ENCODE data around the gene PRPF4. TPM values are rescaled to one million over a fixed set of nuclear protein-coding genes. Genes with fewer than 3 reads are reported as not detected.

PRPF4 gene
- total RNA-seq, 2 experiments from 2014 or later, result 23.4 to 25.5 TPM

- ChIA-PET POLR2A (no interaction called here), CTCF (interaction anchor here (2.1 kb wide), 1 partner anchor 120 kb away, joined by 5 read pairs; the partner anchor contains the start of gene ALAD)
- Mint-ChIP-seq H3K9me3 (no peaks in the 10 kb centered on the region), H3K27me3 (no peaks in the 10 kb centered on the region), H3K36me3 (ENCODE audit: low read depth) (peaks cover 79% of the 10 kb centered on the region), H3K4me1 (ENCODE audit: low read depth) (peaks cover 22% of the 10 kb centered on the region), H3K27ac (peak overlapping the region; percentile 42), H3K4me3 (no peak overlapping the region)
- Histone ChIP-seq H3K9me3 (ENCODE audit: control insufficient read depth in 1 of 2, insufficient read depth in 1 of 2, low read length in 2 of 2) (no peaks in the 10 kb centered on the region), H3K27me3 (ENCODE audit: control insufficient read depth in 1 of 2, insufficient read depth in 2 of 2, low read length in 2 of 2) (no peaks in the 10 kb centered on the region), H3K36me3 (ENCODE audit: insufficient read depth, low read length) (peaks cover 86% of the 10 kb centered on the region), H3K27ac (ENCODE audit: low read depth in 1 of 2, low read length in 2 of 2) (no peak overlapping the region), H3K4me1 (ENCODE audit: insufficient read depth, low read length) (peaks cover 3% of the 10 kb centered on the region), H3K4me3 (ENCODE audit: low read length) (no peak overlapping the region)
- ATAC-seq (ENCODE audit: poor library complexity), result no peak
- intact Hi-C loops (cut with DNase I, micrococcal nuclease), result no loop called here
- TF ChIP-seq CTCF (IDR thresholded peaks at IDR 0.05), result no peak
- DNase-seq, result no peak
Measured at GRCh38 chr9:113281356-113281755, 5.9 kb downstream of the PRPF4 start.

GRCh38 chr9:113289091-113289490 lies 13.6 kb downstream of the PRPF4 start:
- no peaks in the 10 kb centered on the region for H3K4me1 Mint-ChIP-seq (ENCODE audit: low read depth)
- H3K4me3 Mint-ChIP-seq, result no peak overlapping the region
- DNase-seq (no peak), ATAC-seq (ENCODE audit: poor library complexity) (no peak)
- TF ChIP-seq CTCF (IDR thresholded peaks at IDR 0.05), result no peak
- CTCF ChIA-PET, result no interaction called here
- no peaks in the 10 kb centered on the region for H3K9me3 Mint-ChIP-seq
- intact Hi-C loops (cut with DNase I, micrococcal nuclease), result no loop called here
- Histone ChIP-seq H3K4me1 (ENCODE audit: insufficient read depth, low read length) (no peaks in the 10 kb centered on the region), H3K27ac (ENCODE audit: low read depth in 1 of 2, low read length in 2 of 2) (no peak overlapping the region), H3K4me3 (ENCODE audit: low read length) (no peak overlapping the region), H3K27me3 (ENCODE audit: control insufficient read depth in 1 of 2, insufficient read depth in 2 of 2, low read length in 2 of 2) (no peaks in the 10 kb centered on the region), H3K36me3 (ENCODE audit: insufficient read depth, low read length) (peaks cover 87% of the 10 kb centered on the region), H3K9me3 (ENCODE audit: control insufficient read depth in 1 of 2, insufficient read depth in 1 of 2, low read length in 2 of 2) (no peaks in the 10 kb centered on the region)
- H3K36me3 Mint-ChIP-seq (ENCODE audit: low read depth), result peaks cover 89% of the 10 kb centered on the region
- no peak overlapping the region for H3K27ac Mint-ChIP-seq
- H3K27me3 Mint-ChIP-seq, result no peaks in the 10 kb centered on the region
- POLR2A ChIA-PET, result no interaction called here

GRCh38 chr9:113290052-113290607 lies 14.7 kb downstream of the PRPF4 start:
- CTCF ChIA-PET, result no interaction called here
- H3K27ac Mint-ChIP-seq, result no peak overlapping the region

More at GRCh38 chr9:113290052-113290607, 14.7 kb downstream of the PRPF4 start:
- Mint-ChIP-seq H3K36me3 (ENCODE audit: low read depth) (peaks cover 80% of the 10 kb centered on the region), H3K4me1 (ENCODE audit: low read depth) (no peaks in the 10 kb centered on the region), H3K9me3 (no peaks in the 10 kb centered on the region), H3K27me3 (no peaks in the 10 kb centered on the region), H3K4me3 (no peak overlapping the region)
- intact Hi-C loops (cut with DNase I, micrococcal nuclease), result no loop called here
- Histone ChIP-seq H3K4me1 (ENCODE audit: insufficient read depth, low read length) (no peaks in the 10 kb centered on the region), H3K4me3 (ENCODE audit: low read length) (no peak overlapping the region), H3K27ac (ENCODE audit: low read depth in 1 of 2, low read length in 2 of 2) (no peak overlapping the region), H3K36me3 (ENCODE audit: insufficient read depth, low read length) (peaks cover 77% of the 10 kb centered on the region), H3K9me3 (ENCODE audit: control insufficient read depth in 1 of 2, insufficient read depth in 1 of 2, low read length in 2 of 2) (no peaks in the 10 kb centered on the region), H3K27me3 (ENCODE audit: control insufficient read depth in 1 of 2, insufficient read depth in 2 of 2, low read length in 2 of 2) (no peaks in the 10 kb centered on the region)
- no peak for ATAC-seq (ENCODE audit: poor library complexity)
- TF ChIP-seq CTCF (IDR thresholded peaks at IDR 0.05), result no peak
- POLR2A ChIA-PET, result no interaction called here
- no peak for DNase-seq

All from CD4-positive, alpha-beta T cell (primary cell).